Measurements from ENCODE around the gene RGS9.

- no peak for TF ChIP-seq POLR2A (IDR thresholded peaks at IDR 0.05)
- TF ChIP-seq CTCF (IDR thresholded peaks at IDR 0.05) = no peak
- TF ChIP-seq EP300 (IDR thresholded peaks at IDR 0.05) = no peak
- no peak for TF ChIP-seq POLR2AphosphoS5 (IDR thresholded peaks at IDR 0.05)
Observed at GRCh38 chr17:65103896-65104295, 33.3 kb upstream of the RGS9 start.
